ENCODE results near the gene TRIM64C. TPM values are rescaled to one million over a fixed set of nuclear protein-coding genes. Genes with fewer than 3 reads are reported as not detected.
"Not testable (repeated sequence)": the region's sequence is repeated elsewhere in the genome, so short reads cannot be mapped to it uniquely, and the experiment has no call there.

Gene TRIM64C, protein sequence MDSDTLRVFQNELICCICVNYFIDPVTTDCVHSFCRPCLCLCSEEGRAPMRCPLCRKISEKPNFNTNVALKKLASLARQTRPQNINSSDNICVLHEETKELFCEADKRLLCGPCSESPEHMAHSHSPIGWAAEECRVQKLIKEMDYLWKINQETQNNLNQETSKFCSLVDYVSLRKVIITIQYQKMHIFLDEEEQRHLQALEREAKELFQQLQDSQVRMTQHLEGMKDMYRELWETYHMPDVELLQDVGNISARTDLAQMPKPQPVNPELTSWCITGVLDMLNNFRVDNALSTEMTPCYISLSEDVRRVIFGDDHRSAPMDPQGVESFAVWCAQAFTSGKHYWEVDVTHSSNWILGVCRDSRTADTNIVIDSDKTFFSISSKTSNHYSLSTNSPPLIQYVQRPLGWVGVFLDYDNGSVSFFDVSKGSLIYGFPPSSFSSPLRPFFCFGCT
- not detected for total RNA-seq
- long read RNA-seq: 0 reads

DNA sequence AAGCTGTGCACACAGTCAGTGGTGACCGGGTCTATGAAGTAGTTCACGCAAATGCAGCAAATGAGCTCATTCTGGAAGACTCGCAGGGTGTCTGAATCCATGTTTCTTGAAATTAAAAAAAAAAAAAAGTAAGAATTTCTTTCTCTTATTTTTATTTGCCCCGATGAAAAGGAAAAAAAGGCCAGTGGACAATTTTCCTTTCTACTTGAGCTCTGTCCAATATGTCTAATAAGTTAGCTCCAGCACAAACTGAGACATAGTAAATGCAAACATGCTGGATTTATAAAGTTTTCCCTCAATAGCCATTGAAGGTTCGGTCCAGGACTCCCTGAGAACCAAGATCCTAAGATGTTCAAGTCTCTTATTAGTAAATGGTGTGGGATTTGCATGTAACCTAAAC is at the start of gene TRIM64C:
Gene TRIM64C (minus strand): TSS at position 101 of the 400 bp plus-strand sequence. CDS start 0 bp downstream, at position 101.
- H3K36me3 ChIP-seq; H3K9me3 ChIP-seq (replicated peaks); H3K27ac ChIP-seq (replicated peaks); intact Hi-C loops (cut with micrococcal nuclease); DNase-seq; H3K27me3 ChIP-seq (ENCODE audit: low read depth); H3K4me1 ChIP-seq; H3K4me3 ChIP-seq: not testable (repeated sequence)

DNA sequence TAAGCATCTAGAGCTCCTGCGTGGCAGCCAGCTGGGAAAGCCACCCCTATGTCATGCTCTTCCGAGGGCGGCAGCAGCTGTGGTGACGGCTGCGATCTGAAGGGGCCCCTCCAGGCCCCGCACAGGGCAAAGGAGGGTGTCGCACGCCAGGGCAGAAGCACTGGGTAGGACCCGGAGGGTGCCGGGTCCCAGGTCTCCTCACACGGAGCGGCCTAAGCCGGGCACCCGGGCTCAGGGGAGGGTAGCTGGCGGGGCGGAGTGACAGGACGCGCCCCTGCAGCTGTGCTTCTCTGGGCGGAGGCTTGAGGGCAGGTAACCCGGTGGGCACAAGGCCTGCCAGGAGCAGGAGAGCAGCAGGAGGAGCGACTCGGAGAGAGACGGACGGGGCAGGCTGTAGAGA is 43.4 kb upstream of the TRIM64C start:
- DNase-seq; H3K36me3 ChIP-seq; H3K27me3 ChIP-seq (ENCODE audit: low read depth); intact Hi-C loops (cut with micrococcal nuclease); H3K4me3 ChIP-seq; H3K4me1 ChIP-seq; H3K27ac ChIP-seq (replicated peaks); H3K9me3 ChIP-seq (replicated peaks): not testable (repeated sequence)

DNA sequence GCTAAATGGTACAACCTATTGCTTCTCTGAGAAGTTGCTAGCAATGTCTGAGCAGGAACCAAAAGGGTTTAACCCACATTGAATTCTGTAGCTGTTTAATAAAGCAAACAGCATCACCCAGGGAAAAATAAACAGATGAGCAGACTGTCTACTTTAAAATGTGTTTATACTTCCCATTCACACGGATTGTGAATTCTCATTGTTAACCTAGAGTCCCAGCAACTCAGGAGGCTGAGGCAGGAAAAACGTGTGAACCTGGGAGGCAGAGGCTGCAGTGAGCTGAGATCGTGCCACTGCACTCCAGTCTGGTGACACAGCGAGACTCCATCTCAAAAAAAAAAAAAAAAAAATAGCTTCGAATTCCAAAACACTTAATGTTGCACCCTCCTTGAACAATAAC is 11.0 kb upstream of the TRIM64C start:
- DNase-seq; H3K9me3 ChIP-seq (replicated peaks); intact Hi-C loops (cut with micrococcal nuclease); H3K27me3 ChIP-seq (ENCODE audit: low read depth); H3K36me3 ChIP-seq; H3K4me1 ChIP-seq; H3K27ac ChIP-seq (replicated peaks); H3K4me3 ChIP-seq: not testable (repeated sequence)

DNA sequence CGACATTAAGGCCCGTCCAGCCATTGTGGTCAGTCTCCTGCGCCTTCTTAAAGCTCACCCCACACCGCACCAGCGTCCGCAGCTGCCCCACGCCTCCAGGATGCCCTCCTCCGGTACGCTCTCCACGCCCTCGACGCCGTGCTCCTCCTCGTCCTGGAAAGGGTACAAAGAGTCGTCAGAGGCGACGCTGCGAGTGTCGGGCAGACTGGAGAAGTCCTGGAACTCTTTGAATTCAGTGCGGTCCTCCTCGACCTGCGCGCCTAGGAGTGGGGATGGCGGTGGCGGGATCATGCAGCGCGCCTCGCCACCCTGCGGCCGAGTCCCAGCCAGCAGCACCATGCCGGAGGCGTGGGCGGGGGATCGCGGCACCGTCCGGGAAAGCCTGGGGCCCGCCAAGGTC is 9.1 kb downstream of the TRIM64C start:
- H3K4me3 ChIP-seq; H3K36me3 ChIP-seq; H3K27ac ChIP-seq (replicated peaks); H3K9me3 ChIP-seq (replicated peaks); DNase-seq; H3K4me1 ChIP-seq; intact Hi-C loops (cut with micrococcal nuclease): not testable (repeated sequence)
- peaks cover 31% of the 10 kb centered on the region for H3K27me3 ChIP-seq (ENCODE audit: low read depth)

DNA sequence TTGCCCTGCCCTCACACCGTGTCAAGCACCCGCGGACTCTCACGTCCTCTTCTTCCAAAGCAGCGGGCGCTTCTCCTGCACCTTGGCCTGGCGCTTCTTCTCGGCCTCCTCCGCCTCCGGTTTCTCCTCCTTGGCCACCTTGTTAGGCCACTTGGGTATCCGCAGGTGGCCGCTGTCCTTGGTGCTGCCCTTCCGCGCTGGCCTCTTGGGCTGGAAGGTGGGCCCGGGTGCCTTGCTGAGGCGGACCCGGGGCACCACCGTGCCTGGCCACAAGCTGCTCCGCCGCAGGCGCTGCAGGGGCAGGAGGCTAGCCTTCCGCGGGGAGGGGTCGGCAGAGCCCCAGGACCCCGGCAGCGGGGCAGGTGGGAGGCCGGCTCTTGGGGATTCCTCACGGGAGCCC is 10.7 kb downstream of the TRIM64C start:
- H3K9me3 ChIP-seq (replicated peaks); H3K4me3 ChIP-seq; H3K4me1 ChIP-seq; intact Hi-C loops (cut with micrococcal nuclease); H3K36me3 ChIP-seq; H3K27ac ChIP-seq (replicated peaks); DNase-seq: not testable (repeated sequence)
- H3K27me3 ChIP-seq (ENCODE audit: low read depth): peaks cover 31% of the 10 kb centered on the region

DNA sequence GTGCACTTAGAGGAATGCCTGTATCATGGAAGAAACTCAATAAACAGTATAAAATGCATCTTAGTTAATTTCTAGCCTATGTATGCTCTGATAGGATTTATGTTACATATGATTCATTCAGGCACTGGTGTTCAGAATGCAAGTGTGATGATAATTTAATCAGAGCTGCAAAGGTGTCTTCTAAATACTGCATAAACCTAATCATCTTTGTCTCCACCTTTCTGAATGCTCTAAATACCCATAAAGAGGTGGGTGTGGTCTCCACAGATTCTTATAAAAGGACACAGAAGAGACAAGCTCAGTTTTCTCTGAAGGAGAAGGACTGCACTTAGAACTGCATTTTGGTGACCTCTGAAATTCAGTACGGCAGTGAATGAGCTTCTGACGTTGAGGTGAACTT is 30.4 kb downstream of the TRIM64C start, which contains the start of gene TRIM49B:
Gene TRIM49B (plus strand): TSS at position 301 of the 400 bp plus-strand sequence. CDS start 2,777 bp downstream, outside the sequence.
- DNase-seq; H3K4me3 ChIP-seq; H3K36me3 ChIP-seq; H3K4me1 ChIP-seq; H3K27me3 ChIP-seq (ENCODE audit: low read depth); H3K27ac ChIP-seq (replicated peaks); intact Hi-C loops (cut with micrococcal nuclease); H3K9me3 ChIP-seq (replicated peaks): not testable (repeated sequence)

Other genes with a start within 250 kb of the TRIM64C start
- gene TRIM51G, start 75.2 kb downstream of the TRIM64C start, total RNA-seq: not detected
- gene TRIM49B, start 30.3 kb downstream of the TRIM64C start, total RNA-seq: not detected
- not detected for gene FOLH1, start 149.5 kb upstream of the TRIM64C start, total RNA-seq

All from left ventricle myocardium inferior (tissue), 1 donor.